GM10266 (cell line): ENCODE results near the gene PPP6R1.

Experiments
- DNase-seq: peaks from one replicate; pipeline ENCODE4 v3.0.0; 2012; ENCODE audit errors: extremely low spot score
- CTCF ChIP-seq: IDR thresholded peaks from 2 replicates; pipeline ENCODE4 v1.5.1; 2012; ENCODE audit warnings: mild to moderate bottlenecking, low read depth; ENCODE audit not compliant: control insufficient read depth, insufficient read depth; ENCODE audit errors: missing control alignments

The PPP6R1 gene

DNA sequence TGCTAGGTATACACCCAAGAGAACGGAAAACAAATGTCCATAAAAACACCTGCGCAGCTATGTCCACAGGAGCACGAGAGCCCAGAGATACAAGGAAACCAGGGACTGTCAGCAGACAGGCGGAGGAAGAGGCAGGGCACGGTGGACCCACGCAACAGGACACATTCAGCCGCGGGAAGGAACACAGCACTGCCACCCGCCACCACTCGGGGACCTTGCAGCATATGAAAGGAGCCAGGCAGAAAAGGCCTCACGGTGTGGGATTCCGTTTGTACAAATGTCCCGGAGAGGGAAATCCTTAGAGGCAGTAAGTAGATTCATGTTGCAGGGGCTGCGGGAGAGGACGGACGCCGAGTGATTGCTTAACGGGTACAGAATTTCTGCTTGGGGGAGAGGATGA, 13.3 kb upstream of the PPP6R1 start:
- TF ChIP-seq CTCF = no peak
- DNase-seq = no peak

DNA sequence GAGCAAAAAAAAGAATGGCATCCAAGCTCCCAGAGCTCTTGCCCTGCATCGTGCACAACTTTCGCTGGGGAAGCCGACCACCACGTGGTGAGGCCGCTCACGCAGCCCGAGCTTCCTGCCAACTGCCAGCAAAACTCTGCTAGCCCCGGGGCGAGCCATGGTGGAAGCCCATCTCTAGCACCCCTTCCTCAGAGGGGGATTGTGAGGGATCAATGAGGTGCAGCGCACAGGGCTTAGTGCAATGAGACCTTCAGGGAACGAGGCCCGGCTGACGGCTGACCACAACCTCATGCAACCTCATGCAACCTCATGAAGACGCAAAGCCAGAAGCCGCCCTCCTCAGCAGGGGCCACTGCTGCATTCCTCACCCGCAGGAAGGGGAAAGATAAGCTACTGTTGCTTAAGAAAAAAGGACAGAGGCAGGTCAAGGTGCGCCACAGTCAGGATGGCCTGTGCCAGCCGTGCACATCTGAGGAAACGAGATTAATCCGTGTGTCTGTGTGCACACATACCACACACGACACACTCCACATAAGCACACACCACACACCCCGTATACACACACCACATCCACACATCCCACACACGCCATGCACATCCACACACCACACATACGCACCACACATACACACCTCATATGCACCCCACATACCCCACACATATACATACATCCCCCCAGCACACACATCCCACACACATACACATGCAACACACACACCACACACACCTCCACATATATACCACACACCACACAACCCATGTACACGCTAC, 11.5 kb upstream of the PPP6R1 start:
- TF ChIP-seq CTCF = no peak
- DNase-seq = no peak

- DNase-seq = no peak
- no peak for TF ChIP-seq CTCF
Measured at GRCh38 chr19:55269299-55269698, 10.5 kb upstream of the PPP6R1 start.

DNA sequence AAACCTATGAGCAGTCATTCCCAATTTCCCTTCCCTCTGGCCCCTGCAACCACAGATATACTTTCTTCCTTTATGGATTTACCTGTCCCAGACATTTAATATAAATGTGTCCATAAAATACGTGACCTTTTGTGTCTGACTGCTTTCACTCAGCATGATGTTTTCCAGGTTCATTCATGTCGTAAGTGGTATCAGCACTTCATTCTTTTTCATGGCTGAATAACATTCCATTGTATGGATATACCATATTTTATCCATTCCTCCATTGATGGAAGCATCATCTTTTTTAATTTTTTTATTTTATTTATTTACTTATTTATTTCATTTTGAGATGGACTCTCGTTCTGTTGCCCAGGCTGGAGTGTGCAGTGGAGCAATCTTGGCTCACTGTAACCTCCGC, 8.0 kb upstream of the PPP6R1 start:
- TF ChIP-seq CTCF = no peak
- DNase-seq = no peak

DNA sequence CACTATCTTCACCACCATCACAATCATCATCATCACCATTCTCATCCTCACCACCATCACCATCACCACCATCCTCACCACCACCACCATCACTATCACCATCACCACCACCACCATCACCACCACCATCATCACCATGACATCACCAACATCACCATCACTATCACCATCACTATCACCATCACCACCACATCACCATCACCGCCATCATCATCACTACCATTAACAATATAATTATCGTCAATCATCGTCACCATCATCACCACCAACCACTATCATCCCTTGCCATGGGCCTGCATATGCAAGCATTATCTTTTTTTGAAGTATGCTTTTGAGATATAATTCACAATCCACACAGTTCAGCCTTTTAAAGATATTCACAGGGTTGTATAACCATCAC, 7.6 kb upstream of the PPP6R1 start:
- no peak for TF ChIP-seq CTCF

DNA sequence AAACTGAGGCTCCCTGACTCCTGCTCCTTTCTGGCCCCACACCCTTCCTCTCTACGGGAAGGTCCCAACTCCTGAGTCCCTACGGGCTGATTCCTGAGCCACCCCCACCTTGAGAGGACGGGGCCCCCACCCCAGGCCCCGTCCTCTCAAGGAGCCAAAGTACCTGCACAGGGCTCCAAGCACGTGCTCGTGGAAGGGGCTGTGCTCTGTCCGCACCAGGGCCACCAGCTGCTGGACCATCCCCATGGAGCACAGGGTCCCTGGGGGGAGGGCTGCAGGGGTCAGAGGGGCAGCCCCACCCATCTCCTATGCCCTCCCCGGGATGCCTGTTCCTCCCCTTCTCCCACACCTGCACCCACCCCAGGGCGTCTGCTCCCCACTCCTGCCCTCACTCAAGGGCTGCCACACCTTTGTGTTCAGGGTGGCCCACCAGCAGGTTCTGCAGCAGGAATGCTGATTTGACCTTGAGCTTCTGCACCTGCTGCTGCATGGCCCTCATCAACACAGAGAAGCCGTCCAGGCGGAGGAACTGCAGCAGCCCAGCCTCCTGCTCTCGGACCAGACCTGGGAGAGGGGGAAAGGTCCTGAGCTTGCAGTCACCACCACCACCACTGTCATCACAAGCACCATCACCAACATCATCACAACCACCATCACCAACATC, 7.0 kb upstream of the PPP6R1 start:
- no peak for DNase-seq
- TF ChIP-seq CTCF = no peak

More for the DNA sequence above, 7.6 kb upstream of the PPP6R1 start:
- no peak for DNase-seq

GRCh38 chr19:55265173-55265572, 6.4 kb upstream of the PPP6R1 start:
- no peak for DNase-seq
- no peak for TF ChIP-seq CTCF
